Measurements from ENCODE around the gene SDF2.

DNA sequence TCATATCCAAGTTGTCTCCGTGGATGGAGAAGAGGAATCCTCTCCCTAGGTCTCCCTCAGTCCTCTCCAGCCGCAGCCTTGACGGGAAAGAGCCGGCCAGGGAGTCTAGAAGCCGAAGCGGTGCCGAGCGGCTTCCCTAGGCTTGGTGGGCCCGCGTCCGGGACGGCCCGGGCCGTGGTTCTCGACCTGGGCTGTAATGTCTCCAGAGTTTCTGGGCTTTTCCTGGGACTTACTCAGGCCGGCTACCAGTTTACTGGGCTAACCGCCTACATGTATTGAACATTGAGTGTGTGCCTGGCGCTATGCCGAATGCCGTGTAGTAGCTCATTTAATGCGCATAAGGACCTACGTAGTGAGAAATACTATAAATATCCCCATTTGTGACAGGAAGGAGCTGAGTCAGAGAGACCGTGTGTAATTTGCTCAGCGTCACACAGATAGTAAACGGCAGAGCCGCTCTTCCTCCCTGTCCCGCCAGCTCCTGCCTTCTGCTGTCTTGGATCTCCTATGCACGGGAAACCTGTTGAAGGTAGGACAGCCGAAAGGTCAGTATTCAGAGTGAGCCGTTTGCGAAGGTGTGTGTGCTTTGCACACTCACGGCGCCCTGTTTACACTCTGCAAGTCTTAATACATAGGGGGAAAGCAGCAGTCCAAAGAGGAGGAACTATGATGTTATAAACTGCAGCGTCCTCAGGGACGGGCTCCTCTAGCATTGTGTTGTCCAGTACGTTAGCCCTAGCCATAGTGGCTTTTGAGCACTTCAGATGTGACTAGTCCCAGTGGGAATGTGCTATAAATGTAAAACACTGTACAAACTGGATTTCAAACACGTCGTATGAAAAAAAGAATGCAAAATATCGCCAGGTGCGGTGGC, 62.2 kb downstream of the SDF2 start:
- TF ChIP-seq, protein P1, sequence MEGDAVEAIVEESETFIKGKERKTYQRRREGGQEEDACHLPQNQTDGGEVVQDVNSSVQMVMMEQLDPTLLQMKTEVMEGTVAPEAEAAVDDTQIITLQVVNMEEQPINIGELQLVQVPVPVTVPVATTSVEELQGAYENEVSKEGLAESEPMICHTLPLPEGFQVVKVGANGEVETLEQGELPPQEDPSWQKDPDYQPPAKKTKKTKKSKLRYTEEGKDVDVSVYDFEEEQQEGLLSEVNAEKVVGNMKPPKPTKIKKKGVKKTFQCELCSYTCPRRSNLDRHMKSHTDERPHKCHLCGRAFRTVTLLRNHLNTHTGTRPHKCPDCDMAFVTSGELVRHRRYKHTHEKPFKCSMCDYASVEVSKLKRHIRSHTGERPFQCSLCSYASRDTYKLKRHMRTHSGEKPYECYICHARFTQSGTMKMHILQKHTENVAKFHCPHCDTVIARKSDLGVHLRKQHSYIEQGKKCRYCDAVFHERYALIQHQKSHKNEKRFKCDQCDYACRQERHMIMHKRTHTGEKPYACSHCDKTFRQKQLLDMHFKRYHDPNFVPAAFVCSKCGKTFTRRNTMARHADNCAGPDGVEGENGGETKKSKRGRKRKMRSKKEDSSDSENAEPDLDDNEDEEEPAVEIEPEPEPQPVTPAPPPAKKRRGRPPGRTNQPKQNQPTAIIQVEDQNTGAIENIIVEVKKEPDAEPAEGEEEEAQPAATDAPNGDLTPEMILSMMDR (IDR thresholded peaks at IDR 0.05 in 2 of 3, conservative IDR thresholded peaks at IDR 0.05 in 1 of 3; ENCODE audit: insufficient read depth in 2 of 3, low read depth in 1 of 3, low read length in 3 of 3), result no peak
- no peak for TF ChIP-seq MCM2 (IDR thresholded peaks at IDR 0.05; ENCODE audit: low read depth)
